Measurements from ENCODE around the gene KCNG3.

KCNG3 gene

DNA sequence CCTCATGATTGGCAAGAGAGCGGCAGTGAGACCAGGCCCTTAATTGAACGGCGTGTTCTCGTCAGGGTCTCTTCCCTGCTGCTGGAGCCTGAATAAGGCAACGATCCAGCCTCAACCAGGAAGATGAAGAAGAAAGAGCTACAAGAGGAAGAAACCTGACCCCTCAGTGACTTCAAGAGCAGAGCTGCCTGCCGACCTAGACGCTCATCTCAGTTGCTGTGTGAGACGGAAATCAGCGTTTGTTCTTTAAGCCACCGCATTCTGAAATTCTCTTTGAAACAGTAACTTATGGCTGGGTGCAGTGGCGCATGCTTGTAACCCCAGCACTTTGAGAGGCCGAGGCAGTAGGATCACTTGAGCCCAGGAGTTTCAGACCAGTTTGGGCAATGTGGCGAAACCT is 29.6 kb upstream of the KCNG3 start:
- H3K79me1 ChIP-seq (ENCODE audit: low read depth, low read length), result no peaks in the 10 kb centered on the region
- no peak overlapping the region for H3K27ac ChIP-seq (replicated peaks; ENCODE audit: low read length)
- no peak overlapping the region for H4K8ac ChIP-seq (ENCODE audit: low read depth, low read length)
- H4K91ac ChIP-seq (ENCODE audit: low read depth, low read length, poor library complexity), result no peak overlapping the region
- peaks cover 0 to 1% of the 10 kb centered on the region in 2 donors for H3K9me3 ChIP-seq (replicated peaks in 1 of 2; ENCODE audit: control insufficient read depth in 2 of 2, insufficient read depth in 1 of 2, low read depth in 1 of 2, low read length in 2 of 2)
- no peak overlapping the region for H2BK120ac ChIP-seq (ENCODE audit: low read depth, low read length)
- H3K14ac ChIP-seq (ENCODE audit: low read length), result no peak overlapping the region
- H3K4me2 ChIP-seq (ENCODE audit: insufficient read depth, low read length, poor library complexity, severe bottlenecking), result no peak overlapping the region
- H3K36me3 ChIP-seq (replicated peaks in 1 of 2; ENCODE audit: control insufficient read depth in 2 of 2, insufficient read depth in 2 of 2, low read length in 2 of 2), result no peaks in the 10 kb centered on the region
- H2BK15ac ChIP-seq (ENCODE audit: low read length), result no peak overlapping the region
- peaks cover 2% of the 10 kb centered on the region in 2 donors for H3K4me1 ChIP-seq (ENCODE audit: control insufficient read depth in 2 of 2, insufficient read depth in 1 of 2, low read depth in 1 of 2, low read length in 2 of 2)
- H3K9ac ChIP-seq (ENCODE audit: low read depth, low read length, poor library complexity), result no peak overlapping the region
- H2BK5ac ChIP-seq (ENCODE audit: low read length), result no peak overlapping the region
- DNase-seq (ENCODE audit: low spot score), result no peak
- no peak overlapping the region for H3K4me3 ChIP-seq (ENCODE audit: low read length in 2 of 2)
- H3K18ac ChIP-seq (ENCODE audit: low read length), result no peak overlapping the region
- no peak overlapping the region for H2AK5ac ChIP-seq (ENCODE audit: low read depth, low read length)
- H2BK12ac ChIP-seq (ENCODE audit: low read length), result no peak overlapping the region
- peak overlapping the region; percentile 78 for H2AFZ ChIP-seq (ENCODE audit: low read length)
- no peak overlapping the region for H3K23ac ChIP-seq (ENCODE audit: low read depth, low read length, poor library complexity)
- H3K27me3 ChIP-seq (ENCODE audit: control insufficient read depth in 3 of 3, insufficient read depth in 3 of 3, low read depth in 1 of 3, low read length in 3 of 3), result peaks cover 0 to 3% (median 0%) of the 10 kb centered on the region in 3 experiments
- H3K4ac ChIP-seq (ENCODE audit: low read length), result no peak overlapping the region
- no CpG with 5 or more reads among the region's 13 CpGs for whole genome bisulfite sequencing, 2 donors (ENCODE audit: extremely low coverage in 2 of 2, insufficient read length in 2 of 2, insufficient replicate concordance in 1 of 2)

DNA sequence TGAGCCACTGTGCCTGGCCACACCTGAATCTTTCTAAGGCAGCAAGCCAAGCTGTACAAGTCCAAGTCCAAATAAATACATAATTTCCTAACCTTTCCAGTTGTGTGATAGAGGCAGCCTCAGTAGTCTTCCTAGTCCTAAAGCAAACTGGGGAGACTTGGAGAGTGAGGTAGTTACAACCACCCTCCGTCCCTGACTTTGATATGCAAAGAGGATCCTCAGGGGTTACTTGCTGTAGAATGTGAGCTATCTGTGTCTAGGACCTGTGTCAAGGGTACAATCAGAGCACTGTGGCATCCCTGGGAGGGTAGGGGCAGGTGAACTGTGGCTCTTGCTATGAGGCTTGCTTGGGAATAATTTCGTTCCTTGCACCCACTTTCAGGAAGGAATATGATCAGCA is 28.3 kb upstream of the KCNG3 start:
- H3K14ac ChIP-seq (ENCODE audit: low read length), result no peak overlapping the region
- no peaks in the 10 kb centered on the region for H3K79me1 ChIP-seq (ENCODE audit: low read depth, low read length)
- peaks cover 0 to 3% (median 0%) of the 10 kb centered on the region in 3 experiments for H3K27me3 ChIP-seq (ENCODE audit: control insufficient read depth in 3 of 3, insufficient read depth in 3 of 3, low read depth in 1 of 3, low read length in 3 of 3)
- H4K91ac ChIP-seq (ENCODE audit: low read depth, low read length, poor library complexity), result no peak overlapping the region
- no peak overlapping the region for H2AFZ ChIP-seq (ENCODE audit: low read length)
- no peak overlapping the region for H3K9ac ChIP-seq (ENCODE audit: low read depth, low read length, poor library complexity)
- H2BK15ac ChIP-seq (ENCODE audit: low read length), result no peak overlapping the region
- no peak overlapping the region for H3K23ac ChIP-seq (ENCODE audit: low read depth, low read length, poor library complexity)
- peaks cover 0 to 1% of the 10 kb centered on the region in 2 donors for H3K9me3 ChIP-seq (replicated peaks in 1 of 2; ENCODE audit: control insufficient read depth in 2 of 2, insufficient read depth in 1 of 2, low read depth in 1 of 2, low read length in 2 of 2)
- H3K4me3 ChIP-seq (ENCODE audit: low read length in 2 of 2), result no peak overlapping the region
- H2BK12ac ChIP-seq (ENCODE audit: low read length), result no peak overlapping the region
- no peak overlapping the region for H2BK120ac ChIP-seq (ENCODE audit: low read depth, low read length)
- H3K36me3 ChIP-seq (replicated peaks in 1 of 2; ENCODE audit: control insufficient read depth in 2 of 2, insufficient read depth in 2 of 2, low read length in 2 of 2), result no peaks in the 10 kb centered on the region
- no peak overlapping the region for H2AK5ac ChIP-seq (ENCODE audit: low read depth, low read length)
- H3K4me2 ChIP-seq (ENCODE audit: insufficient read depth, low read length, poor library complexity, severe bottlenecking), result no peak overlapping the region
- no CpG with 5 or more reads among the region's 2 CpGs for WGBS, 2 donors (ENCODE audit: extremely low coverage in 2 of 2, insufficient read length in 2 of 2, insufficient replicate concordance in 1 of 2)
- peaks cover 2% of the 10 kb centered on the region in 2 donors for H3K4me1 ChIP-seq (ENCODE audit: control insufficient read depth in 2 of 2, insufficient read depth in 1 of 2, low read depth in 1 of 2, low read length in 2 of 2)
- H3K27ac ChIP-seq (replicated peaks; ENCODE audit: low read length), result no peak overlapping the region
- H4K8ac ChIP-seq (ENCODE audit: low read depth, low read length), result no peak overlapping the region
- H3K18ac ChIP-seq (ENCODE audit: low read length), result no peak overlapping the region
- DNase-seq (ENCODE audit: low spot score), result no peak
- H3K4ac ChIP-seq (ENCODE audit: low read length), result no peak overlapping the region
- H2BK5ac ChIP-seq (ENCODE audit: low read length), result no peak overlapping the region

DNA sequence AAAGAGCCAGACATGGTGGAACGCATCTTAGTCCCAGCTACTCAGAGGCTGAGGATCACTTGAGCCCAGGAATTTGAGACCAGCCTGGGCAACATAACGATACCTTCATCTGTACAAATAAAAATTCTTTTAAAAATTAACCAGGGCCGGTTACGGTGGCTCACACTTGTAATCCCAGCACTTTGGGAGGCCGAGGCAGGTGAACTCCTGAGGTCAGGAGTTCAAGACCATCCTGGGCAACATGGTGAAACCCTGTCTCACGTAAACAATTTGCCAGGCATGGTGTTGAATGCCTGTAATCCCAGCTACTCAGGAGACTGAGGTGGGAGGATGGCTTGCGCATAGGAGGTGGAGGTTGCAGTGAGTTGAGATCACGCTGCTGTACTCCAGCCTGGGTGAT is 25.8 kb upstream of the KCNG3 start:
- H3K23ac ChIP-seq (ENCODE audit: low read depth, low read length, poor library complexity), result no peak overlapping the region
- no peak overlapping the region for H3K4me2 ChIP-seq (ENCODE audit: insufficient read depth, low read length, poor library complexity, severe bottlenecking)
- no peak overlapping the region for H2BK5ac ChIP-seq (ENCODE audit: low read length)
- no peak overlapping the region for H3K14ac ChIP-seq (ENCODE audit: low read length)
- H3K36me3 ChIP-seq (replicated peaks in 1 of 2; ENCODE audit: control insufficient read depth in 2 of 2, insufficient read depth in 2 of 2, low read length in 2 of 2), result no peaks in the 10 kb centered on the region
- H3K27me3 ChIP-seq (ENCODE audit: control insufficient read depth in 3 of 3, insufficient read depth in 3 of 3, low read depth in 1 of 3, low read length in 3 of 3), result peaks cover 0 to 3% (median 0%) of the 10 kb centered on the region in 3 experiments
- no peak overlapping the region for H4K8ac ChIP-seq (ENCODE audit: low read depth, low read length)
- no peak overlapping the region for H3K9ac ChIP-seq (ENCODE audit: low read depth, low read length, poor library complexity)
- H2BK12ac ChIP-seq (ENCODE audit: low read length), result no peak overlapping the region
- no peaks in the 10 kb centered on the region for H3K79me1 ChIP-seq (ENCODE audit: low read depth, low read length)
- H3K4me3 ChIP-seq (ENCODE audit: low read length in 2 of 2), result no peak overlapping the region
- no peak overlapping the region for H4K91ac ChIP-seq (ENCODE audit: low read depth, low read length, poor library complexity)
- H3K27ac ChIP-seq (replicated peaks; ENCODE audit: low read length), result no peak overlapping the region
- WGBS, 2 donors (ENCODE audit: extremely low coverage in 2 of 2, insufficient read length in 2 of 2, insufficient replicate concordance in 1 of 2), result no CpG with 5 or more reads among the region's 8 CpGs
- no peak for DNase-seq (ENCODE audit: low spot score)
- no peak overlapping the region for H2BK15ac ChIP-seq (ENCODE audit: low read length)
- H3K4ac ChIP-seq (ENCODE audit: low read length), result no peak overlapping the region
- H2BK120ac ChIP-seq (ENCODE audit: low read depth, low read length), result no peak overlapping the region
- no peak overlapping the region for H3K18ac ChIP-seq (ENCODE audit: low read length)
- peaks cover 0 to 1% of the 10 kb centered on the region in 2 donors for H3K9me3 ChIP-seq (replicated peaks in 1 of 2; ENCODE audit: control insufficient read depth in 2 of 2, insufficient read depth in 1 of 2, low read depth in 1 of 2, low read length in 2 of 2)
- H2AK5ac ChIP-seq (ENCODE audit: low read depth, low read length), result no peak overlapping the region
- H2AFZ ChIP-seq (ENCODE audit: low read length), result no peak overlapping the region
- peaks cover 2% of the 10 kb centered on the region in 2 donors for H3K4me1 ChIP-seq (ENCODE audit: control insufficient read depth in 2 of 2, insufficient read depth in 1 of 2, low read depth in 1 of 2, low read length in 2 of 2)

DNA sequence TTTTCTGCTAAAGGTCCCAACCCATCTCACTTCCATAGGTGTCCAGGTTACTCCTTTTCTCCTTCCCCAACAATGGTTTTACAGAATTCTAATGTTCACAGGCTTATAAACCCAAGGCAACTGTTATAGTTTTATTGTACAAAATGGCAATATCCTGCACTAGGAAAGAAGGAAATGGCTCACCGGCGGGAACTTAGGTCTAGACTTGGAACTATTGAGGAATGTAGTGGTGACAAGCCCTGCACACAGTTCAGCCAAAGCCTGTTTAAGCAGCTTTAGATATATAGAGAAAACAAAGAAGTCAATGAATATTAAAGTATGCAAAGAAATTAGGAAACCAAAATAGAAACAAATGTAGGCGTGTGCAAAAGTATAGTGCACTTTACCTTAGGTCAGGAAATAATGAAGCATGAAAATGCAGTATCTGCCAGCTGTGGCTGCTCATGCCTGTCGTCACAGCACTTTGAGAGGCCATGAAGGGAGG is 22.7 kb upstream of the KCNG3 start:
- Histone ChIP-seq H3K36me3 (replicated peaks in 1 of 2; ENCODE audit: control insufficient read depth in 2 of 2, insufficient read depth in 2 of 2, low read length in 2 of 2) (no peaks in the 10 kb centered on the region), H2BK120ac (ENCODE audit: low read depth, low read length) (no peak overlapping the region), H3K23ac (ENCODE audit: low read depth, low read length, poor library complexity) (no peak overlapping the region), H3K4me1 (ENCODE audit: control insufficient read depth in 2 of 2, insufficient read depth in 1 of 2, low read depth in 1 of 2, low read length in 2 of 2) (no peaks in the 10 kb centered on the region), H2BK15ac (ENCODE audit: low read length) (no peak overlapping the region), H4K8ac (ENCODE audit: low read depth, low read length) (no peak overlapping the region), H3K4me3 (ENCODE audit: low read length in 2 of 2) (no peak overlapping the region), H2AFZ (ENCODE audit: low read length) (no peak overlapping the region), H3K9ac (ENCODE audit: low read depth, low read length, poor library complexity) (no peak overlapping the region), H2BK5ac (ENCODE audit: low read length) (no peak overlapping the region), H3K4ac (ENCODE audit: low read length) (no peak overlapping the region), H3K14ac (ENCODE audit: low read length) (no peak overlapping the region), H3K4me2 (ENCODE audit: insufficient read depth, low read length, poor library complexity, severe bottlenecking) (no peak overlapping the region), H3K18ac (ENCODE audit: low read length) (no peak overlapping the region), H3K27ac (replicated peaks; ENCODE audit: low read length) (no peak overlapping the region), H3K9me3 (replicated peaks in 1 of 2; ENCODE audit: control insufficient read depth in 2 of 2, insufficient read depth in 1 of 2, low read depth in 1 of 2, low read length in 2 of 2) (no peaks in the 10 kb centered on the region), H2BK12ac (ENCODE audit: low read length) (no peak overlapping the region), H2AK5ac (ENCODE audit: low read depth, low read length) (no peak overlapping the region), H4K91ac (ENCODE audit: low read depth, low read length, poor library complexity) (no peak overlapping the region), H3K27me3 (ENCODE audit: control insufficient read depth in 3 of 3, insufficient read depth in 3 of 3, low read depth in 1 of 3, low read length in 3 of 3) (no peaks in the 10 kb centered on the region), H3K79me1 (ENCODE audit: low read depth, low read length) (no peaks in the 10 kb centered on the region)
- whole genome bisulfite sequencing, 2 donors (ENCODE audit: extremely low coverage in 2 of 2, insufficient read length in 2 of 2, insufficient replicate concordance in 1 of 2), result no CpG with 5 or more reads among the region's 4 CpGs
- DNase-seq (ENCODE audit: low spot score), result no peak

All from neuronal stem cell (in vitro differentiated cells).